ENCODE results near the gene VSIG2.
"Not testable (repeated sequence)": the region's sequence is repeated elsewhere in the genome, so short reads cannot be mapped to it uniquely, and the experiment has no call there.

Gene VSIG2

GRCh38 chr11:124751741-124752470 is at the start of gene VSIG2:
Gene VSIG2, minus strand, starts transcription at chr11:124752255. Its CDS starts 118 bp downstream, at chr11:124752137.
- no peak for DNase-seq

DNA sequence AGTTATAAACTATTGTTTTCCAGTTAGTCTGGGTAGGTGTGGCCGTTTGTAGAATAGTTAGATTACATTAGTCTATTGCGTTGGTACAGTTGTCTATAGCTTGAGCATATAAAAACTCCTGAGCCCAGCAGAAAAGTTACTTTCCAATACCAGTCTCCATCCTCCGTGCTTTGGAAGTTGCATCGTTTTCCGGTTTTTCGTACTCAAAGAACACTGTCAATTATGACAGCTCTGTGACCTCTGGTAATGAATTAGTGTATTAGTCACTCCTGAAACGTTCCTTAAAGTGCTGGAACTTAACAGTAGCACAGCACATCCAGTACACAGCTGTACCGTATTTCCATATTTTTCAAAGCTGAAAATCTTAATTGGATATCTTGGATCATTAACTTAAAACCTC is 49.0 kb upstream of the VSIG2 start:
- no peak for DNase-seq

- no peak for DNase-seq
Observed at GRCh38 chr11:124800226-124800929, 48.3 kb upstream of the VSIG2 start, which contains the start of gene MSANTD2. Gene MSANTD2, minus strand, starts transcription at chr11:124800406. Its CDS starts 26 bp downstream, at chr11:124800380.

DNA sequence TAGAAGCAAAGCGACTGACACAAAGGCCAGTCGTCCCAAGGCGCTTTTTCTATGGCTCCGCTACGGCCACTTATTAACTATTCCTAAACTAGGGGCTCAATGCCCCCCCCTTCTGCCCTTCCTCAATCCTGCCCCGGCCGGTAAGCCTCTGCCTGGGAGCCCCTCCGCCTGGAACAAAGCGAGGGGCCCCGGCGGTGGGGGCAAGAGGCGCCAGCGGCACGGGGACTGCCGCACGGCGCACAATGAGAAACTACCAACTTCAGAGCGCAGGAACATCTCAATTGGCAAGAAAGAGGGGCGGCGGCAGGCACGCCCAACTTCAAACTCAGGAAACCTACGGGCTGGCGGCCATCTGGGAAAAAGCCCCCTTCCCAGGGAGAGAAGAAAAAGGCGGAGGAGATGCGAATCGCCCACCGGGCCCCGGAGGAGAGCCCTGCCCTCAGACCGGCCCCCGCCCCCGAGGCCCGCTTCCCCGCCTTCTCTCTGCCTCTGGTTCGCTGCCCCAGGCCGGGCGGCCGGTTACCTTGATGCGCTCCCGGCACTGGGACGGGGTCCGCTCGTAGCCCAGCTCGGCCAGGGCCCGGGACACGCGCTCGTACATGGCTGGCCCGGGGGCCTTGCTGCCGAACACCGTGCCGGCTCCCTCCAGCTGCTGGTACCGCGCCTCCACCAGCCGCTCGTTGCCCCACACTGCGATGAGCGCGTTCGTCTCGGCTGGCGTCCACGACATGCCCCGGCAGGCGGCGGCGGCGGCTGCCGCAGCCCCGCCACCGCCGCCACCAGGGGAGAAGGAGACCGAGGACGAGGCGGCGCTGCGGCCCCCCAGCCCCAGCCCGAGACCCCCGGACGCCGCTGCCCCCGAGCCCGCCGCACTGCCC is 47.5 kb upstream of the VSIG2 start:
- no peak for DNase-seq

DNA sequence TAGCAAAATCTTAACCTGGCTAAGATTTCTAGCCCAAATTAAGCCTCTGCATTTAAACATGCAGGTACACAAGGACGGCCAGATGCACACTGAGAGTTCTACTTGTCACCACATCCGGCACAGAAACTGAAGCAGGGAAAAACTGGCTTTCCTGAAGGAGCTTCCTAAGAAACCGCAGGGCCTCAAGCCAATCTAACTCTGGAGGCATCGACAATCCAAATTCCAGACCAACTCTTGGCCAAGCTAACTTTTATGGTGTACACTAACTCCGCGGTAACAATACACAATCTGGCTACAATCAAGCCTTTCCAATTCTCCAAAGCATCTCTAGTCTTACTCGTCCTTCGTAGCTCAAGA is 46.9 kb upstream of the VSIG2 start:
- DNase-seq: no peak

DNA sequence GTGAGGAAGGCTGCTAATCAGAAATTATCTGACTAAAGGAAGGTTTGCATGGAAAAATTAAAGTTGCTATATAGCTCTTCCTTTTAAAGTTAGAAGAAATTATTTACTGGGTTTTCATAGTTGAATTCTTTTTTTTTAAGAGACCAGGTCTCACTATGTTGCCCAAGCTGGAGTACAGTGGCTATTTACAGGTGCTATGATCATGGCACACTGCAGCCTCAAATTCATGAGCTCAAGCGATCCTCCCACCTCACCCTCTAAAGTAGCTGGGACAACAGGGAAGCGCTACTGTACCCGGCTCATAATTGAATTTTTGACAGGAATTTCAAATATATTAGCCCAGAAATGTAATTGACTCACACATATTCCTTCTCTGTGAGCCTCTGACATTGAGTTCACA is 44.3 kb upstream of the VSIG2 start:
- DNase-seq: no peak

- DNase-seq: no peak
Observed at GRCh38 chr11:124793466-124794278, 41.6 kb upstream of the VSIG2 start.

- DNase-seq: no peak
Observed at GRCh38 chr11:124791626-124792341, 39.7 kb upstream of the VSIG2 start.

DNA sequence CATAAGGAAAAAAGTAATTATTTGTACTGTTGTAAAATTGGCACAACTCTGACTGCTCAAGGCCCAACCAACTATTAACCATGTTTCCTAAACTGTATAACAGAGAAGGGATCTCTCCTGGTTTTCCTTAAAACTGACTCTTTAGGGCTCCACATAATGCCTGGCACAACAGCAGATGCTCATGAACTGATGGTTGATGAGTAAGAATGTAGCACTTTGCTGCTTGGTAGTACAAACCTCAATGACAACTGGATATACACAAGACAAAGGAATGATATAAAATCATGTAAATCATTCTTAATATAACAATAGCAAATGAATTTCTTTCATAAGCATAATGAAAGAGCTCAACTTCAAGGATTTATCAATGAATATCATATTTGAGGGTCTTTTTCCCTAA is 36.5 kb upstream of the VSIG2 start:
- DNase-seq: no peak

- no peak for DNase-seq
Observed at GRCh38 chr11:124784051-124784450, 32.0 kb upstream of the VSIG2 start.

DNA sequence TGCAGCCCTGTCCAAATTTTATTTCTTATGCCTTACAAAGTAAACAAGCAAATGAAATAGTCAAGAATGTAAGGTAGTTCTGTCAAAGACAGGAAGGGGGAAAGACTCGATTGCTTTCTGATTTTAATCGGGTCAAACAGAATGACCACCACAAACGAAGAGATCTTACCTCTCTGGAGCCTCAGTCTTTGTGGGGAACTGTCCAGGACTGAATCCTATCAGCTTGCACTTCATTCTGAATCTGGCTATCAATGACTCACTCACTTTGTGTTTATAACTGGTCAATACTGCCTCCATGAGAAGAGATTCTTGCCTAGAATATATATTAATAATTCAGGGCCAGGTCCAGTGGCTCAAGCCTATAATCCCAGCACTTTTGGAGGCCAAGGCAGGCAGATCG is 30.9 kb upstream of the VSIG2 start:
- no peak for DNase-seq

DNA sequence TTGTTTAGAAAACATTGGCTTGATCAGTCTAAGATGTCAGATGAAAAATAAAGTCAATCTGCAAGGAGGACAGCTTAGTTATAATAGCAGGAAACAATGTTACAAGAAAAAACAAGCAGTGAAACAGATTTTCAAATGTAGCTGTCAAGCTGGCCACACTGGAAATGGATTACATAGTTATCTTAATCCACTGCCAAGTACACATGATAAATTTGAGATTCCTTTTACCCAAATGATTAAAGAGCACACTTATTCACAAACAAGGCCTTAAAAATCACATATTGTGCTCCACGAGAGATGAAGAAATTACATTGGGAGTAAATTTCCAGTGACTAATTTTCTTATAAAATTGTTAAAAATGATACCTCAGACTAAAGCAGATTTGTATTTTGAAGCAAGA is 27.5 kb upstream of the VSIG2 start:
- DNase-seq: no peak

DNA sequence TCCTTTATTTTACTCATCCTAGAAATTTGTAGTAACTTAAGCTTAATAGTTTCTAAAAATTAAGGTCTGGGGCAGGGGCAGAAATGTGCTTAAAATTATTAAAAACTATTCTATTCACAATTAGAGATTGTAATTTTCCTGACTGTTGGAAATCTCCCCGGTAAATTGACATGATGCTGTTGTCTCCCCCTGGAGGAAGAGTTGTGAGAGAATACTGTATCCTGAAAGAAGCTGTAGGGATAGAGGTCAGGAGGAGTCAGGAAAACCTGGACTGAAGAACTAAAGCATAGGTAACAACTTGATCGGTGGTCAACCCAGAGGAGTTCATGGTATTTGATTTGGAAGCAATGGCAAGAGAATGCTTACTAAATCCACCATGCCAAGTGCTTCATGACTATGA is 26.2 kb upstream of the VSIG2 start:
- DNase-seq: no peak

- DNase-seq: no peak
Observed at GRCh38 chr11:124776865-124777645, 25.0 kb upstream of the VSIG2 start.

DNA sequence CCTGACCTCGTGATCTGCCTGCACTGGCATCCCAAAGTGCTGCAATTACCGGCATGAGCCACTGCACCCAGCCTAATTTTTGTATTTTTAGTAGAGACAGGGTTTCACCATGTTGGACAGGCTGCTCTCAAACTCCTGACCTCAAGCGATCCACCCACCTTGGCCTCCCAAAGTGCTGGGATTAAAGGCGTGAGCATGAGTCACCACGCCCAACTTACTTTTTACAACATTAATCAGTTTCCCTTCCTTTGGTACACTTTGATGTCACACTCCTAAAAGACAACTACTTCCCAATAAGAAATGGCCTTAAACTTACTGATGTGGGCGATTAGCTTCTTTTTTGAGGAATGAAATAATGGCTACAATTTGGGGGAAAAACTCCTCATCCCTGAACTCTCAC is 18.9 kb upstream of the VSIG2 start:
- not testable (repeated sequence) for DNase-seq

GRCh38 chr11:124769806-124770774 is 18.0 kb upstream of the VSIG2 start:
- DNase-seq: no peak

- DNase-seq: no peak
Observed at GRCh38 chr11:124768914-124769313, 16.9 kb upstream of the VSIG2 start.

- no peak for DNase-seq
Observed at GRCh38 chr11:124766156-124766555, 14.1 kb upstream of the VSIG2 start.

GRCh38 chr11:124763156-124763947 is 11.3 kb upstream of the VSIG2 start:
- DNase-seq: no peak
